Breast epithelium (tissue), 3 donors: Measurements from ENCODE around the gene MPO.

Experiments used
- POLR2AphosphoS5 ChIP-seq, 3 donors: sonication (generic); formaldehyde crosslinking; IDR thresholded peaks; one replicate each; pipeline ENCODE4 v1.6.1; 2017; ENCODE audit warnings: antibody characterized with exemption in 3 of 3
- TF ChIP-seq, protein P1 (sequence below), 3 donors: fragments of 450-650 bp; IDR thresholded peaks; one replicate each; pipeline ENCODE4 v1.5.1; 2016 to 2017; ENCODE audit warnings: antibody characterized with exemption in 3 of 3, mild to moderate bottlenecking in 3 of 3, moderate library complexity in 3 of 3

DNA sequence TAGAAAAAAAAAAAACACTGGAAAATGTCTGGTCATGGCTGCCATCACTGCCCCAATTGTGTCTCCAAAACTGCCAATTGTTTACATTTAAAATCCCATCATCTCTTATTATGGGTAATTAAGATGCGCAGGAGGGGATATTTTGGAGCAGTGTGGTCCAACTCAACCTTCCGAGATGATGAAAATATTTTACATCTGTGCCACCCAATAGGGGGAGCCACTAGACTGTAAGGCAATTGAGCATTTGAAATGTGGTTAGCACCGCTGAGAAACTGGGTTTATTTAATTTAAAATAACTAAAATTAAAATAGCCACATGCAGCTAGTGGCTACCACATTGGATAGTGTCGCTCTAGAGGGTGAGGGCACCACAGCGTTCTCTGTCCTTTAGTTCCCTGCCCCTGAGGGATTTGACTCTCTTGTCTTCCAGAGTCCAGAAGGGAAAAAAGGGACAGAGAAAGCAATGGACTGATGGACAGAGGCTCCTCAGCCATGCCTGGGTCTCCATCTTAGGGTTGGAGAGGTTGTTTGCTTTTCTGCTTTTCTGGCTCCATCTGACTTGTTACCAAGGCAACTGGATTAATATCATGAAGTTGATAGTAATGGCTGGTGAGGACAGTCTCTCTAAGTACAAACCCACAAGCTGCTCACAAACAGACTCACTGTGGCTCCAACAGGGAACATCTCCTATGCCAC, 3.5 kb downstream of the MPO start:
- TF ChIP-seq, protein P1, sequence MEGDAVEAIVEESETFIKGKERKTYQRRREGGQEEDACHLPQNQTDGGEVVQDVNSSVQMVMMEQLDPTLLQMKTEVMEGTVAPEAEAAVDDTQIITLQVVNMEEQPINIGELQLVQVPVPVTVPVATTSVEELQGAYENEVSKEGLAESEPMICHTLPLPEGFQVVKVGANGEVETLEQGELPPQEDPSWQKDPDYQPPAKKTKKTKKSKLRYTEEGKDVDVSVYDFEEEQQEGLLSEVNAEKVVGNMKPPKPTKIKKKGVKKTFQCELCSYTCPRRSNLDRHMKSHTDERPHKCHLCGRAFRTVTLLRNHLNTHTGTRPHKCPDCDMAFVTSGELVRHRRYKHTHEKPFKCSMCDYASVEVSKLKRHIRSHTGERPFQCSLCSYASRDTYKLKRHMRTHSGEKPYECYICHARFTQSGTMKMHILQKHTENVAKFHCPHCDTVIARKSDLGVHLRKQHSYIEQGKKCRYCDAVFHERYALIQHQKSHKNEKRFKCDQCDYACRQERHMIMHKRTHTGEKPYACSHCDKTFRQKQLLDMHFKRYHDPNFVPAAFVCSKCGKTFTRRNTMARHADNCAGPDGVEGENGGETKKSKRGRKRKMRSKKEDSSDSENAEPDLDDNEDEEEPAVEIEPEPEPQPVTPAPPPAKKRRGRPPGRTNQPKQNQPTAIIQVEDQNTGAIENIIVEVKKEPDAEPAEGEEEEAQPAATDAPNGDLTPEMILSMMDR (IDR thresholded peaks at IDR 0.05) = no peak
- TF ChIP-seq POLR2AphosphoS5 (IDR thresholded peaks at IDR 0.05) = no peak
